Neutrophil (primary cell): ENCODE results near the gene SLC6A8.

ENCODE experiments used
- H3K27ac ChIP-seq: fragments of 200-600 bp; sonication (generic); 2 replicates; pipeline ENCODE4 v1.5.1; 2016; ENCODE audit warnings: mild to moderate bottlenecking, moderate library complexity
- H3K27me3 ChIP-seq: fragments of 200-600 bp; sonication (generic); 2 replicates; pipeline ENCODE4 v1.6.0; 2016; ENCODE audit warnings: mild to moderate bottlenecking
- H3K36me3 ChIP-seq: fragments of 200-600 bp; sonication (generic); 2 replicates; pipeline ENCODE4 v1.5.1; 2017
- H3K4me1 ChIP-seq, 2 experiments: fragments of 200-600 bp in 1 of 2; sonication (generic) in 1 of 2; 1 replicate in 1 of 2; 2 replicates in 1 of 2; pipeline versions ENCODE4 v1.5.1 to v1.6.1; 2013 to 2016; ENCODE audit warnings: low read depth in 1 of 2, low read length in 1 of 2, mild to moderate bottlenecking in 1 of 2, moderate library complexity in 1 of 2; ENCODE audit not compliant: control insufficient read depth in 1 of 2, insufficient read depth in 1 of 2
- H3K4me3 ChIP-seq, 2 experiments: fragments of 200-600 bp in 1 of 2; sonication (generic) in 1 of 2; 1 replicate in 1 of 2; 2 replicates in 1 of 2; pipeline ENCODE4 v1.5.1; 2013 to 2016; ENCODE audit warnings: low read depth in 1 of 2, low read length in 1 of 2, mild to moderate bottlenecking in 1 of 2, moderate library complexity in 1 of 2
- H3K9me3 ChIP-seq: fragments of 200-600 bp; sonication (generic); 2 replicates; pipeline ENCODE4 v1.5.1; 2016
- TF ChIP-seq, protein P1 (sequence below): fragments of 200-600 bp; sonication (generic); IDR thresholded peaks from 2 replicates; pipeline ENCODE4 v1.5.1; 2016; ENCODE audit warnings: antibody characterized with exemption

SLC6A8 gene

GRCh38 chrX:153685751-153686696 lies 1.7 kb upstream of the SLC6A8 start:
- Histone ChIP-seq H3K36me3 (no peaks in the 10 kb centered on the region), H3K27ac (no peak overlapping the region), H3K4me1 (no peaks in the 10 kb centered on the region), H3K9me3 (no peaks in the 10 kb centered on the region), H3K4me3 (no peak overlapping the region), H3K27me3 (peaks cover 88% of the 10 kb centered on the region)
- TF ChIP-seq, protein P1, sequence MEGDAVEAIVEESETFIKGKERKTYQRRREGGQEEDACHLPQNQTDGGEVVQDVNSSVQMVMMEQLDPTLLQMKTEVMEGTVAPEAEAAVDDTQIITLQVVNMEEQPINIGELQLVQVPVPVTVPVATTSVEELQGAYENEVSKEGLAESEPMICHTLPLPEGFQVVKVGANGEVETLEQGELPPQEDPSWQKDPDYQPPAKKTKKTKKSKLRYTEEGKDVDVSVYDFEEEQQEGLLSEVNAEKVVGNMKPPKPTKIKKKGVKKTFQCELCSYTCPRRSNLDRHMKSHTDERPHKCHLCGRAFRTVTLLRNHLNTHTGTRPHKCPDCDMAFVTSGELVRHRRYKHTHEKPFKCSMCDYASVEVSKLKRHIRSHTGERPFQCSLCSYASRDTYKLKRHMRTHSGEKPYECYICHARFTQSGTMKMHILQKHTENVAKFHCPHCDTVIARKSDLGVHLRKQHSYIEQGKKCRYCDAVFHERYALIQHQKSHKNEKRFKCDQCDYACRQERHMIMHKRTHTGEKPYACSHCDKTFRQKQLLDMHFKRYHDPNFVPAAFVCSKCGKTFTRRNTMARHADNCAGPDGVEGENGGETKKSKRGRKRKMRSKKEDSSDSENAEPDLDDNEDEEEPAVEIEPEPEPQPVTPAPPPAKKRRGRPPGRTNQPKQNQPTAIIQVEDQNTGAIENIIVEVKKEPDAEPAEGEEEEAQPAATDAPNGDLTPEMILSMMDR, result no peak

- TF ChIP-seq, protein P1, result no peak
- Histone ChIP-seq H3K27me3 (peaks cover 88% of the 10 kb centered on the region), H3K4me3 (no peak overlapping the region)
These were observed 1.0 kb upstream of the SLC6A8 start for GRCh38 chrX:153686711-153687110.

DNA sequence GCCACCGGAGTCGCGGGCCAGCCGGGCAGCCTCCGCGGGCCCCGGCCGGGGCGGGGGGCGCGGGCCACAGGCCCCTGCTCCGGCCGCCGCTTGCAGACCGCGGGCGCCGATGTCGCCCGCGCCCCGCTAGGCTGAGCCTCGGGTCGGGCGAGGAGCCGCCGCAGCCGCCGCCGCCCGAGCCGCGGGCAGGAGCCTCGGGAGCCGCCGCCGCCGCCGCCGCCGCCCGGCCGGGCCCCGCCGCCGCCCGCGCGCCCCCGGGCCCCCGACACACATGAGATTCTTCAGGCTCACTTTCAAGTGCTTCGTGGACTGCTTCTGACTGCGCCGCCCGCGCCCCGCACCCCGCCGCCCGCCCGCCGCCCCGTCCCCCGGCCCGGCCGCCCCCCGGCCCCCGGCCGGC lies 345 bp downstream of the SLC6A8 start:
- Histone ChIP-seq H3K36me3 (no peaks in the 10 kb centered on the region), H3K9me3 (no peaks in the 10 kb centered on the region), H3K27me3 (peaks cover 90% of the 10 kb centered on the region), H3K4me3 (no peak overlapping the region), H3K4me1 (no peaks in the 10 kb centered on the region), H3K27ac (no peak overlapping the region)
- TF ChIP-seq, protein P1, result no peak

More at GRCh38 chrX:153686711-153687110, 1.0 kb upstream of the SLC6A8 start:
- Histone ChIP-seq H3K4me1 (no peaks in the 10 kb centered on the region), H3K36me3 (no peaks in the 10 kb centered on the region), H3K9me3 (no peaks in the 10 kb centered on the region), H3K27ac (no peak overlapping the region)

- Histone ChIP-seq H3K4me1 (no peaks in the 10 kb centered on the region), H3K27ac (no peak overlapping the region), H3K27me3 (peaks cover 86% of the 10 kb centered on the region), H3K36me3 (no peaks in the 10 kb centered on the region), H3K4me3 (no peak overlapping the region), H3K9me3 (no peaks in the 10 kb centered on the region)
- TF ChIP-seq, protein P1, result no peak
These were observed 780 bp downstream of the SLC6A8 start for GRCh38 chrX:153688506-153688905.

GRCh38 chrX:153688911-153689590 lies 1.3 kb downstream of the SLC6A8 start:
- H3K27ac ChIP-seq, result no peak overlapping the region
- H3K27me3 ChIP-seq, result peaks cover 81% of the 10 kb centered on the region
- peaks cover 3% of the 10 kb centered on the region for H3K36me3 ChIP-seq
- no peaks in the 10 kb centered on the region for H3K9me3 ChIP-seq
- no peaks in the 10 kb centered on the region for H3K4me1 ChIP-seq
- TF ChIP-seq, protein P1, result no peak
- H3K4me3 ChIP-seq, result no peak overlapping the region
